ENCODE data around the gene SSC5D.

- TF ChIP-seq POLR2A (IDR thresholded peaks at IDR 0.05; ENCODE audit: low read length) (no peak), GATA1 (IDR thresholded peaks at IDR 0.05; ENCODE audit: low read depth, low read length) (no peak)
Measured at GRCh38 chr19:55474269-55475265, 13.7 kb upstream of the SSC5D start.

Measured in erythroblast (primary cell).